ENCODE data around the gene IRF3. TPM values are rescaled to one million over a fixed set of nuclear protein-coding genes. Genes with fewer than 3 reads are reported as not detected.
A peak's percentile ranks its signal among the peaks of the same experiment; 100 is the strongest.

Gene IRF3
- total RNA-seq, 1 experiment from 2014 or later = 131 TPM

DNA sequence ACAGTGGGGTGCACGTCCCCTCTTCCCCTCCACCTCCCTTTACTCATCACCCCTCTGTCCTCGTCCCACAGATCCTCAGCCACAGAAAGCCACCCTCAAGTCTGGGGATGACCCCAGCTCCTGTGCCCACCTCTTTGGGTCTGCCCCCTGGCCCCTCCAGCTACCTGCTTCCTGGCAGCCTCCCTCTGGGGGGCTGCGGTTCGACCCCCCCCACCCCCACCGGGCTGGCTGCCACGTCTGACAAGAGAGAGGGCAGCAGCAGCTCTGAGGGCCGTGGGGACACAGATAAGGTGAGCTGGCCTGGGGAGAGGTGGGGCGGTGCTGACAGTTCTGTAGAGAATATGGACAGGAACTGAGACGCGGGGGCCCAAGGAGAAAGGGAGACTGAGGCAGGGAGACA, 11.1 kb downstream of the IRF3 start:
- H3K36me3 ChIP-seq (ENCODE audit: control insufficient read depth, insufficient read depth, low read length) = peaks cover 17% of the 10 kb centered on the region
- H3K36me3 Mint-ChIP-seq (ENCODE audit: insufficient read depth, unreplicated experiment) = peaks cover 83% of the 10 kb centered on the region
- H3K9me3 Mint-ChIP-seq (ENCODE audit: unreplicated experiment) = no peaks in the 10 kb centered on the region
- no peaks in the 10 kb centered on the region for H3K27me3 ChIP-seq (replicated peaks; ENCODE audit: control insufficient read depth, insufficient read depth, low read length)
- no TSS peak for BruUV-seq (replicated peaks)
- ChIA-PET CTCF (interaction anchor here (1.8 kb wide), 1 partner anchor 10 kb away, joined by 6 read pairs; no protein-coding TSS in a partner anchor), POLR2A (interaction anchor here (1.1 kb wide), 1 partner anchor 13 kb away, joined by 4 read pairs; the partner anchor contains the start of gene SCAF1)
- H3K4me1 ChIP-seq = no peaks in the 10 kb centered on the region
- H3K27ac Mint-ChIP-seq (ENCODE audit: unreplicated experiment) = peak overlapping the region; percentile 45
- no peaks in the 10 kb centered on the region for H3K9me3 ChIP-seq
- TF ChIP-seq, protein P1, sequence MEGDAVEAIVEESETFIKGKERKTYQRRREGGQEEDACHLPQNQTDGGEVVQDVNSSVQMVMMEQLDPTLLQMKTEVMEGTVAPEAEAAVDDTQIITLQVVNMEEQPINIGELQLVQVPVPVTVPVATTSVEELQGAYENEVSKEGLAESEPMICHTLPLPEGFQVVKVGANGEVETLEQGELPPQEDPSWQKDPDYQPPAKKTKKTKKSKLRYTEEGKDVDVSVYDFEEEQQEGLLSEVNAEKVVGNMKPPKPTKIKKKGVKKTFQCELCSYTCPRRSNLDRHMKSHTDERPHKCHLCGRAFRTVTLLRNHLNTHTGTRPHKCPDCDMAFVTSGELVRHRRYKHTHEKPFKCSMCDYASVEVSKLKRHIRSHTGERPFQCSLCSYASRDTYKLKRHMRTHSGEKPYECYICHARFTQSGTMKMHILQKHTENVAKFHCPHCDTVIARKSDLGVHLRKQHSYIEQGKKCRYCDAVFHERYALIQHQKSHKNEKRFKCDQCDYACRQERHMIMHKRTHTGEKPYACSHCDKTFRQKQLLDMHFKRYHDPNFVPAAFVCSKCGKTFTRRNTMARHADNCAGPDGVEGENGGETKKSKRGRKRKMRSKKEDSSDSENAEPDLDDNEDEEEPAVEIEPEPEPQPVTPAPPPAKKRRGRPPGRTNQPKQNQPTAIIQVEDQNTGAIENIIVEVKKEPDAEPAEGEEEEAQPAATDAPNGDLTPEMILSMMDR (IDR thresholded peaks at IDR 0.05; ENCODE audit: insufficient read depth in 1 of 2, low read depth in 1 of 2, low read length in 1 of 2, severe bottlenecking in 1 of 2, unreplicated experiment in 1 of 2) = no peak
- H3K27me3 Mint-ChIP-seq (ENCODE audit: insufficient read depth, unreplicated experiment) = no peaks in the 10 kb centered on the region
- intact Hi-C loops (cut with micrococcal nuclease; ENCODE audit: unreplicated experiment) = no loop called here
- H3K4me1 Mint-ChIP-seq (ENCODE audit: low read depth, unreplicated experiment) = no peaks in the 10 kb centered on the region
- no peak for DNase-seq
- H3K4me3 Mint-ChIP-seq (ENCODE audit: unreplicated experiment) = no peak overlapping the region
- H3K4me3 ChIP-seq (ENCODE audit: low read depth, low read length) = no peak overlapping the region

DNA sequence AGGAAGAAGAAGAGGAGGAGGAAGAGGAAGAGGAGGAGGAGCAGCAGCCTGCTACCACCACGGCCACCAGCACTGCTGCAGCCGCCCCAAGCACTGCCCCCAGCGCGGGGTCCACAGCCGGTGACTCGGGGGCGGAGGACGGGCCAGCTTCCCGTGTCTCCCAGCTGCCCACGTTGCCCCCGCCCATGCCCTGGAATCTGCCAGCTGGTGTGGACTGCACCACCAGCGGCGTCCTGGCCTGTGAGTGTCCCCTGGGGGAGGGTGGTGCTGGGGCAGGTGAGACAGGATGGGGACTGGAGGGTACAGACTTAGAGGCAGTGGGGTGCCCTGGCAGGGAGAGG, 12.2 kb downstream of the IRF3 start:
- Histone ChIP-seq H3K4me3 (ENCODE audit: low read depth, low read length) (no peak overlapping the region), H3K9me3 (no peaks in the 10 kb centered on the region), H3K27me3 (replicated peaks; ENCODE audit: control insufficient read depth, insufficient read depth, low read length) (no peaks in the 10 kb centered on the region), H3K36me3 (ENCODE audit: control insufficient read depth, insufficient read depth, low read length) (peaks cover 8% of the 10 kb centered on the region; the same call in 1 of the 2 replicates), H3K4me1 (no peaks in the 10 kb centered on the region)
- Mint-ChIP-seq H3K27me3 (ENCODE audit: insufficient read depth, unreplicated experiment) (no peaks in the 10 kb centered on the region), H3K9me3 (ENCODE audit: unreplicated experiment) (no peaks in the 10 kb centered on the region), H3K36me3 (ENCODE audit: insufficient read depth, unreplicated experiment) (peaks cover 83% of the 10 kb centered on the region), H3K4me3 (ENCODE audit: unreplicated experiment) (no peak overlapping the region), H3K27ac (ENCODE audit: unreplicated experiment) (no peak overlapping the region), H3K4me1 (ENCODE audit: low read depth, unreplicated experiment) (no peaks in the 10 kb centered on the region)
- ChIA-PET POLR2A (interaction anchor here (1.1 kb wide), 1 partner anchor 11 kb away, joined by 4 read pairs; the partner anchor contains the start of gene SCAF1), CTCF (no interaction called here)
- TF ChIP-seq, protein P1 (IDR thresholded peaks at IDR 0.05; ENCODE audit: insufficient read depth in 1 of 2, low read depth in 1 of 2, low read length in 1 of 2, severe bottlenecking in 1 of 2, unreplicated experiment in 1 of 2) = no peak
- intact Hi-C loops (cut with micrococcal nuclease; ENCODE audit: unreplicated experiment) = no loop called here
- BruUV-seq (replicated peaks) = no TSS peak
- DNase-seq = no peak

DNA sequence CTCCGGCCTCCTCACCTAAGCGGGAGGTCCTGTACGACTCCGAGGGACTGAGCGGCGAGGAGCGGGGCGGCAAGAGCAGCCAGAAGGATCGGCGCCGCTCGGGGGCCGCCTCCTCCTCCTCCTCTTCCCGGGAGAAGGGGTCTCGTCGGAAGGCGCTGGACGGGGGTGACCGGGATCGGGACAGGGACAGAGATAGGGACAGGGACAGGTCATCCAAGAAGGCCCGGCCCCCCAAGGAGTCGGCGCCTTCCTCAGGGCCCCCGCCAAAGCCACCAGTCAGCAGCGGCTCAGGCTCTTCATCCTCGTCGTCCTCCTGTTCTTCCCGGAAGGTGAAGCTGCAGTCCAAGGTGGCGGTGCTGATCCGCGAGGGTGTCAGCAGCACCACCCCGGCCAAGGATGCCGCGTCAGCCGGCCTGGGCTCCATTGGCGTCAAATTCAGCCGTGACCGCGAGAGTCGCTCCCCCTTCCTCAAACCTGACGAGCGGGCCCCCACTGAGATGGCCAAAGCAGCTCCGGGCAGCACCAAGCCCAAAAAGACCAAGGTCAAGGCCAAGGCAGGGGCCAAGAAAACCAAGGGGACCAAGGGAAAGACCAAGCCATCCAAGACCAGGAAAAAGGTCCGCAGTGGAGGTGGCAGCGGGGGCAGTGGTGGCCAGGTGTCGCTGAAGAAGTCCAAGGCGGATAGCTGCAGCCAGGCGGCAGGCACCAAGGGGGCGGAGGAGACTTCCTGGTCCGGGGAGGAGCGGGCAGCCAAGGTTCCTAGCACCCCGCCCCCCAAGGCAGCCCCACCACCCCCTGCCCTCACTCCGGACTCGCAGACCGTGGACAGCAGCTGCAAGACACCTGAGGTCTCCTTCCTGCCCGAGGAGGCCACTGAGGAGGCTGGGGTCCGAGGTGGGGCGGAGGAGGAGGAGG, 12.8 kb downstream of the IRF3 start:
- TSS peak; percentile 34 for BruUV-seq (replicated peaks)
- no peaks in the 10 kb centered on the region for H3K9me3 Mint-ChIP-seq (ENCODE audit: unreplicated experiment)
- intact Hi-C loops (cut with micrococcal nuclease; ENCODE audit: unreplicated experiment) = no loop called here
- peaks cover 7% of the 10 kb centered on the region; the same call in 1 of the 2 replicates for H3K36me3 ChIP-seq (ENCODE audit: control insufficient read depth, insufficient read depth, low read length)
- H3K27ac Mint-ChIP-seq (ENCODE audit: unreplicated experiment) = no peak overlapping the region
- no peak overlapping the region for H3K4me3 Mint-ChIP-seq (ENCODE audit: unreplicated experiment)
- no peaks in the 10 kb centered on the region for H3K27me3 ChIP-seq (replicated peaks; ENCODE audit: control insufficient read depth, insufficient read depth, low read length)
- POLR2A ChIA-PET = no interaction called here
- H3K4me1 Mint-ChIP-seq (ENCODE audit: low read depth, unreplicated experiment) = no peaks in the 10 kb centered on the region
- no peaks in the 10 kb centered on the region for H3K4me1 ChIP-seq
- no peaks in the 10 kb centered on the region for H3K9me3 ChIP-seq
- TF ChIP-seq, protein P1 (IDR thresholded peaks at IDR 0.05; ENCODE audit: insufficient read depth in 1 of 2, low read depth in 1 of 2, low read length in 1 of 2, severe bottlenecking in 1 of 2, unreplicated experiment in 1 of 2) = no peak
- no peaks in the 10 kb centered on the region for H3K27me3 Mint-ChIP-seq (ENCODE audit: insufficient read depth, unreplicated experiment)
- no peak overlapping the region for H3K4me3 ChIP-seq (ENCODE audit: low read depth, low read length)
- H3K36me3 Mint-ChIP-seq (ENCODE audit: insufficient read depth, unreplicated experiment) = peaks cover 83% of the 10 kb centered on the region
- DNase-seq = no peak
- CTCF ChIA-PET = no interaction called here
